ENCODE data around the gene FGF8.
A peak's percentile ranks its signal among the peaks of the same experiment; 100 is the strongest.
"Not testable (repeated sequence)": the region's sequence is repeated elsewhere in the genome, so short reads cannot be mapped to it uniquely, and the experiment has no call there.

The FGF8 gene, protein sequence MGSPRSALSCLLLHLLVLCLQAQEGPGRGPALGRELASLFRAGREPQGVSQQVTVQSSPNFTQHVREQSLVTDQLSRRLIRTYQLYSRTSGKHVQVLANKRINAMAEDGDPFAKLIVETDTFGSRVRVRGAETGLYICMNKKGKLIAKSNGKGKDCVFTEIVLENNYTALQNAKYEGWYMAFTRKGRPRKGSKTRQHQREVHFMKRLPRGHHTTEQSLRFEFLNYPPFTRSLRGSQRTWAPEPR

DNA sequence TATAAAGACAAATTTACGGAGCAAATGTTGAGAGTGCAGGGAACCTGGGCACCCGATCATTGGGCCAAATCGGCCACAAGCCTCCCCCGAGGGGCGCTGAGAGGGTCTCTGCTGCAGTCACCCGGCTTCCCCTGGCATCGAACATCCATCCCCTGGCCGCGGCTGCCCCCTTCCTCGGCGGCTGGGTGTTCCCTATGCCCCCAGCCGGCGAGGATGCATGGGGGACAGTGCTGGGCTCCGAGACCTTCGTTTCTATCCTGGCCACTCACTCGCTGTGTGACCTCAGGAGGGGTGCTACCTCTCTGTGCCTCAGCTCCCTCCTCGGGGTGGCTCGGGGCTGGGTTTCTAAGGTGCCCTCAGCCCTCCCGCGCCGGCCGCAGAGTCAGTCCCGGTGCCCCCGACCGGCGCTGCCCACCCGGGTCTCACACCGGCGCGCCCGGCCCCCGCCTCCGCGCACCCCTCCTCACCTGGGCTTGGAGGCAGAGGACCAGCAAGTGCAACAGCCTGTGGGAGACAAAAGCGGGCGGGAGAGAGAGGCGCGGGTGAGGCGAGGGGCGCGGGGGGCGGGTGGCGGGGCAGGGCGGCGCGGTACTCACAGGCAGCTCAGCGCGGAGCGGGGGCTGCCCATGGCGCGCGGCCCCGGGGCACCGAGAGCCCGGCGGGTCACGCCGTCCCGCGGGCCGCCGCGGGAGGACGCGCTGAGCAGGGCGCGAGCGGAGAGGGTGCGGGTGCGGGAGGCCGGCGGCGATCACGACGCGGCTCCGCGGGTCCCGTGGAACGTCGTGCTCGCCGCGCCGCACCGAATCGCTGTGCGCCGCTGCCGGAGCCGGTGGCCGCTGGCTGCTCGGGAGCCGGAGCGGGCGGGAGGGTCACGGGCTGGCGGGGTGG is at the start of gene FGF8:
TSS of gene FGF8 (minus strand) at position 842 of the 888 bp plus-strand sequence. CDS start at position 628, 214 bp downstream.
- DNase-seq: no peak

DNA sequence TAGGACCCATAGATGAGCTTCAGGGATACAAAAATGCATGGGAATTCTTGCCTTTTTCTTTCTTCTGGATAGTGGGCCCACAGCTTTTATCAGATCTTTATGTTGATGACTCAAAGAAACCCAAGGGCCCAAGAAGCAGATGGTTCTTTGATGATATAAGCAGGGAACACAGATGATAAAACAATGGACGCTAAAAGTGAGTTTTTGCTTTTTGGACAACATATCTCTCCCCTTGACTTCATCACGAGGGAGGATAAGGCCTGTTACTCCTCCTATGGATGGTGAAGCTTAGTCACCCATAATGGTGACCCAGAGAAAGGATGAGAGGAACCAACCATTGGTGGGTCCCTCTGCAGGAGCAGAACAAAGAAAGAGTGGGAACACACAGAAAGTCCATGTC is 48.8 kb upstream of the FGF8 start:
- no peak for DNase-seq

DNA sequence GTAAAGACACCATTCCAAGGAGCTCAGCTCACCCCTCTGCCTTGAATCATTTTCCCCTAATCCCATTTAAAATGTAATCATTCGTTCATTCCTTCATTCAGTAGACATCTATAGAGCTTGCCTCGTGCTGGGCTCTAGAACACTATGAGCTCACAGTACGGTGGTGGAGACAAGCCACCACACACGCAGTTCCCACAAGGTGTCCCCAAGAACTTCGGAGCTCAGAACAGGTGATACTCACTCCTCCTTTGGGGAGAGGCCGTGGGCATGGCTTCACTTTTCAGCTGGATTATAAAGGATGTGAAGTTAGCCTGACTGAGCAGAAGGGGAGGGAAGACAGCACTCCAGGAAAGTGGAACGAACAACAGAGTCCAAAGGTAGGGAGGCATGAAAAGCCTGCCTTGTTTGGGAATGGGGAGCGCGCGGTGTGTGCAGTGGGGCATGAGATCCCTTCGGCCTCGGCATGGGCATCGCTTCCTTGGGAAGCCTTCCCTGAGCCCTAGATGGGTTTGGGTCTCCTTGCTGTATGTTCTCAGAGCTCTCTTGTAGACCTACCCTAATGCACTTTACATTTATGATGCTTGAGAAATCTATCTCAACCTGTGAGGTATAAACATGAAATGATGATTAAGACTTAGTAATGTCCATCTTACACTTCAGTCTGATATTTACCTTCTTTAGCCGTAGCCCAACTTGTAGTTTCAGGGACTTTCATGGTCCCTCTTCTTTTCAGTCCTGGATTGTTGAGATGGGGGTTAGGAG is 43.1 kb upstream of the FGF8 start:
- no peak for DNase-seq

DNA sequence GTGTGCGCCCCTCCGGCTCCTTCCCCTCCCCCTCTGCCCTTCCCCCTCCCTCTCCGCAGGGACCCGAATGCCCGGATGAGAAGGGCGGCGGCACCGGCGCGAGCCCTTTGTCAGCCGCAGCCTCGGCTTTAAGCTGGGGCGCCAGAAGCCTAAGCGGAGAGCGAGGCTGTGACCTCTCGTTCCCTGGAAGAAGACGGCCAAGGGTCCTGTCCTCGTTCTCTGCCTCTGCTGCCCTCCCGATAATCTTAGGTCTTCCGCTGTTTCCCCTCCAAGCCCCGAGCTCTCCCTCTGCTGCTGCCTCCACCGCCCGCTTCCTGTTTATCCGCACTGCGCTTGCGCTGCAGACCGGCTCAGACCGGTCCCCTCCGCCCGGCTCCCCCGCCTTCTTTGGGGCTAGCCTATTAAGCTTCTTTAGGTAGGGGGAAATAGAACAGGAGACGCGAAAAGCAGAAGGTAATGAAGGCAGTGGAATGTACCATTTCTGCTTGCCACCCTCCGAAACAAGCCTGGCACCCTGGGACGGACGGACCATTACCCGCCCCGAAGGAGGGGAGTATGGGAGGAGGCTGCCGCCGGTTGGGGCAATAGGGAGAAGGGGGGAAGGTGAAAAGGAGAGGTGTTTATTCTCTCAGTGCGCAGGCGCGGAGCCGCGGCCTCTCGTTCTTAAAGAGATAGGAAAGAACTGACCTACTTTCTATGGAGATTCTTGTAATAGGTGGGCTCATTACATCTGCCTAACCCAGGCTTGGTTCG is 42.4 kb upstream of the FGF8 start, which contains the start of gene OGA:
TSS of gene OGA (minus strand) at position 326 of the 753 bp plus-strand sequence. CDS start 422 bp downstream, outside the sequence.
- peak; percentile 99 for DNase-seq

DNA sequence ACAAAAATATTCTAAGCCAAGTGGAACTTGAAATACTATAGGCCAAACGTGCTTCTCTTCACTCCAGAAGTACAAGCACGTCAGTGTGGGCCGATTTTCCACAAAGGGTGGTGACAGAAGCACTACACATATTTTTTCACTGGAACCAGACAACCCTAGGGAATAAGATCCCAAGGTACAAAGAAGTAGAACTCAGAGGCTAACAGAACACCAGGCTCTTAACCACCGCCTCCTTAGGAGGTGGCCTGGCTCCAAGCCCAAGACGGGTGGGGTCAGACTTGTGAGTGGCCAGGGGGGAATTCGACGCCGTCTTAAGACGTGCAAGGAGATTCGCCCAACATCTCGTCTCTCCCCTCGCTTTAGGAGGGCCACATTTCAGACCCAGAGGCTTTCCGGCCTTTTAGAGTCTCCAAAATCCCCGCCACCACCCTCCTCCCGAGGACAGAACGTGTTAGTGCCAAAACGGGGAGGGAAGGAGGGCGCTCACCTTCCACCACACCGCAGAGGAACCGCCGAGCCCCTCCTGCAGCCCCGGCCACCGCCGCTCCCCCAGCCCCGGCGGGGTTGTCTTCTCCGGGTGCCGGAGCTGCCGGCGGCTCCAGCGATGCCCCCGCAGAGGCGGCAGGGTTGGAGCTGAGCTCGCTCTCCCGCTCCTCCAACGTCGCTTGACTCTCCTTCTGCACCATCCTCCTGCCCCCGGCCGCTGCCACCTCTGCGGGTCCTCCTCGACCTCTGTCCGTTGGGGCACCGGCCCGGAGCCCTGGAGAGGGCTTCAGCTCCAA is 41.6 kb upstream of the FGF8 start:
- peak; percentile 93 for DNase-seq

DNA sequence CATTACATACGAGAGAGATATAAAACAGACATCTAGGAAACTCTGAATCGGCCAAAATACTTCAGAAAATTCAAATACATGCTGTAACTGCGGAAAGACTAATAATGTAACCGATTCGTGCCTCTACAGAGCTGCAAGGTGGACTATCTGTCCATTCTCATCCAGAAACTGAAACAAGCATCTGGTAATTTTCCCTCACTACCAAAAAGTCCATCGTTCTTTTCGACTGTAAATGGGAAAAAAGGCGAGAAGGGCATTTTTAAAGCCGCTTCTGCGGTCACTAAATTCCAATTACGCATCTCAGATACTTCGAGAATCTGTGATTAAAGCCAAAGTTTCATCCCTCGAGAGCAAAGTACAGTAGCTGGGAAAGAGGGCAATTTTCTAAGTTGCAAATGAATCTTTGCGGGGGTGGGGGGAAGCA is 41.0 kb upstream of the FGF8 start:
- no peak for DNase-seq

DNA sequence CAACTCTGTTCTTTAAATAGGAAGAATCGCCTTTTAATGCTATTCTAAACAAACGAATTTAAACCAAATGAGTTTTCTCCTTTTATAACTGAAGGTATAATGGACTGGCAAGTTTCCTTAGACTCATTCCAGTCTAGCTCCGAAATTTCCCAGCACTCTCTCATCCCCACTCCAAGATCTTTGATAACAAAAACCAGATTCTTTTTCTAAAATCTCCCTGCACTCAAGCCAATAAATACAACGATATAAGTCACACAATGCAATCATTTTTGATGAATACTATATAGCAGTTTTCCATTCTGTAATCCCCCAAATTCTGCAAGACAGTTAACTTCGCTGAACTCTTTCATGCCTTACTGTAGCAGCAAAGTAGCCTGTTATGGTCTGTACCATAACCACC is 40.5 kb upstream of the FGF8 start:
- no peak for DNase-seq

DNA sequence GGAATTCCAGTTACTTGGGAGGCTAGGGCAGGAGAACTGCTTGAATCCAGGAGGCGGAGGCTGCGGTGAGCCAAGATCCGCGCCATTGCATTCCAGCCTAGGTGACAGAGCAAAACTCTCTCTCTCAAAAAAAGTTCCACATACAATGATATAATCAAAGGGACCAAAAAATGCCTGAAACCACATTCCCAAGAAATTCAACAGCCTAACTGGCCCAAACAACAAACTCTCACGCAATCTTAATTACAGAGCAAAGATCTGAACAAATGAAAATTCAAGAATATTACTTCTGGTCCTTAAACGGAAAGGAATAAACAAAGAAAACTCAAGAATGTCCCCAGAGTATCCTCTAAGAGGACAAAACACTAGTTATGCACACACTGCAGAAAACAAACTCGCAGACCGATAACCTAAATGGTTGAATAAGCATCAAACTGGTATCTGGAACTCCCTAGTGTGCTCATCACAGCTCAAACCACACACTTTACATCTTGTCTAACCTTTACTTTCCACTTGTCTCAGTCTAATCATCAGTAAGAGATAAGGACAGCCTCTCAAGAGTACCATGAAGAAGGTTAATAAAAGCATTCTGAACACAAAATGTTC is 38.7 kb upstream of the FGF8 start:
- DNase-seq: peak; percentile 28

DNA sequence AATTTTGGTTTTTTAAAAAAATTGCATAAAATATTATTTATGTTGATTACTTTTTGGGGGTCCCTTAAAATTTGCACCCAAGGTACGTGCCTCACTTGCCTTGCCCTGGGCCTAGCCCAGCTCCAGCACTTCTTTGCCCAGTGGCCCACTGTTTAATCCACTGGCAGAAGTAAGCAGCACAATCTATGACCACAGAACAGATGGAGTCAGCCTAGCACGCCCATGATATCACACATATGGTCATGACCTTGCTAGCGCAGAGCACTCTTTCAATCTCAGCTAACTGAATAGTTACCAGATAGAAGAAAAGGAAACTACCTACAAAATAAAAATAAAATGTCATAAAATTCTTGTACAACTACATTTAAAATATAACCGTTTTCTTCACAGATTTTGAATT is 36.7 kb upstream of the FGF8 start:
- DNase-seq: no peak

DNA sequence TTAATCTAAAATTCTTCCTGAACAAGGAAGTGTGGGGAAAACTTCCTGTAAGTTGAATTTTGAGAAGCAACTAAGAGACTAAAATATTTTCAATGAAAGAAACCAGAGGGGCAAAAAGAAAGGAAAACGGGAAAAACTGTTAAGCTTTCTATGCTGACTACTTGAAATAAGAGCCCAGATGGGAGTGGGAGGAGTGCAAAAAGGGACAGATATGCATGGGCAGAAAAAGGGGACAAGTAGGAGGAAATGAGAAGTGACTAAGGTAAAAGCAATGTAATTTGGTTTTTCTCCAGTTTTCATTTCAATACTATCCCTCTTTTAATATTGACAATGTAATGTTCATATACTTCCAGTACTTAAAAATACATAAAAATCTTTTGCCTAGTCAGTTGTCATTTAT is 31.2 kb upstream of the FGF8 start:
- no peak for DNase-seq

DNA sequence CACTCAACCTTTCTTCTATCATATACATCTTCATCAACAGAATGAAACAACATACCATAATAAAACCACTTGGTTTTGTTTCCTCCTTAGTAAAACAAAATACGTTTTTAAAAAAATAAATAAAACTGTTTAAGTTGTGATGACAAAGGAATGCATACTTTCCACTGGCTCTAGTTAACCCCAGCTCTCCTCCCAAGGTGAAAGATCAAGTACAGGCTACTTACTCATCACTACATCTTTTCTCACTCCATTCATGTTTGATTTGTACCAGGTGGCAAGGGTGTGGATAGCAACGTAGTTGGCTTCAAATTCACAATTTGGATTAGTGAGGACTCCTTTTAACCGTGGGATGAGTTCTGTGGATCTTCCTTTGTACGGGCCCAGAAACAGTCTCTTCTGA is 27.6 kb upstream of the FGF8 start:
- DNase-seq: peak; percentile 42

DNA sequence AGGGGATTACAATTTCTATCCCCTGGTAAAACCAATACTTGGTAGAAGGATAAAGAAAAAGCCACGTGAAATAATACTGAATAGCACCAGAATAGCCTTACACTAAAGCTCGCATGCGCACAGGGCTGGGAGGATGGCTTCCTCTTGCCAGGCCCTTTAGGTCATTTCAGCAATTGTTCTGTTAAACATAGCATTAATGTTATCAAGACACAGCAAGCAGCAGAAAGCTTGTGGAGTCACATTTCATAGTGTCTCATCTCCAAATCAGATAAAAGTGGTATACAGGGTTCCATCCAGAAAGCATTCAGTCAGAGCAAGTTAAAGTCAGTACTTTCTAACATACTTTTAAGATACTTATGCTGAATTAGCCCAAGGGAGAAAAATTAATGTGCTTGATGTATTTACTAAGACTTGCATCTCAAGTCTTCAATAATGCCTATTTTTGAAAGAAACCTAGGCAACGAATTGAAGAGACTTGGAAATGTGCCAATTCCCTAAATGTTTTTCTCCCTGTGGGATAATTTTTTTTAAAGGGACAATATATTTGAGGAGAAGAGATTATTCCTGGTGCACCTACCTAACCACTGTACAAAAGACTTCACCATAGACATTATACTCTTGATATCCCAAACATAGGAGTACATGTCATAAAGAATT is 21.6 kb upstream of the FGF8 start:
- DNase-seq: no peak

DNA sequence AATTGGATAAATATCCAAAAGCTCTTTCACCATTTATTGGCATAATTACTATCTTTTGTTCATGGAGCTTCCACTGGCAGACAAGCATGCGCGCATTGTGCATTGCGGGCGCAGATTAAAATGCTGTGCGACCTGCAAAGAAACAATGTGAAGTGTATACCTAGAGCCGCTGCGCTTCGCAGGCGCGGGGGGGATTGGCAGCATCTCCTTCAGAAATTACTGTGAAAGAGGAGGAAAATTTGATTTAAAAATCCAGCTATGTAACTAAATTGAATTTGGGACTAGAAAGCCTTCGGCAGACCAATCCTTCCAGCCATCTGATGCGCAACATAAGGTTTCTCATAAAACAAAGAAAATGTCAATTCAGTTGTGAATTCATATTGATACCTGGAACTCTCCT is 17.6 kb upstream of the FGF8 start:
- no peak for DNase-seq

DNA sequence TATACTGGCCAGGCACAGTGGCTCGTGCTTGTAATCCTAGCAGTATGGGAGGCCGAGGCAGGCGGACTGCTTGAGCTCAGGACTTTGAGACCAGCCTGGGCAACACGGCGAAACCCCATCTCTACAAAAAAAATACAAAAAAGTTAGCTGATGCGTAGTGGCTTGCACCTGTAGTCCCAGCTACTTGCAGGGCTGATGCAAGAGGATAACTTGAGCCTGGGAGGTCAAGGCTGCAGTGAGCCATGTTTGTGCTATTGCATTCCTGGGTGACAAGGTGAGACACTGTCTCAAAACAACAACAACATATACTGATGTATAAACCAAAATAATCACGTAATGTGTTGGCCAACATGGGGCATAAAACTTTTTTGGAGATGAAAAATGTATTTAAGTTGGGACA is 13.8 kb upstream of the FGF8 start:
- DNase-seq: no peak

DNA sequence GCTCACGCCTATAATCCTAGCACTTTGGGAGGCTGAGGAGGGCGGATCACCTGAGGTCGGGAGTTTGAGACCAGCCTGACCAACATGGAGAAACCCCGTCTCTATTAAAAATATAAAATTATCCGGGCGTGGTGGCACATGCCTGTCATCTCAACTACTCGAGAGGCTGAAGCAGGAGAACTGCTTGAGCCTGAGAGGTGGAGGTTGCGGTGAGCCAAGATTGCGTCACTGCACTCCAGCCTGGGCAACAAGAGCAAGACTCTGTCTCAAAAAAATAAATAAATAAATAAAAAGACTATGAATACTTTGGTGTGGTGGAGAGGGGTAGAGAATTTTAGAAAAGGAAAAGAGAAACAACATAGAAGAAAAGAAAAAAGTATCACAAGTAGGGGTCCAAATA is 13.3 kb upstream of the FGF8 start:
- DNase-seq: not testable (repeated sequence)

DNA sequence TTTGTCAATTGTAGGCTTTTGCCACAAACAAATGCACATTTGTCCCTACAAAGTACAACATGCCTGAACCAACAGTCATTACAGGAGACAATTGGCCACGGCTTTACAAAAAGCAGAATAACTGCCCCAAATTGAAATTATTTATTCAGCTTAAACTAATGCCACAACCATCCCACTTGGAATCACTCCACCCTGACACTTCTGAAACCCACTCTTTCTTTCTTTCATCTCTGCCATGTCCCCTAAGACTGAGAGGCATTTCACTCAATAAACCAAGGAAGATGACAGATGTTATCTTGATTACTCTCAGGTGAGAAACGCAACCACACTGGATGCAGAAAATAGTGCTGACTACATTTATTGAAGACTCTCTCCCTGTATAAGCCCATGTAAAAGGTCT is 9.9 kb upstream of the FGF8 start:
- no peak for DNase-seq

DNA sequence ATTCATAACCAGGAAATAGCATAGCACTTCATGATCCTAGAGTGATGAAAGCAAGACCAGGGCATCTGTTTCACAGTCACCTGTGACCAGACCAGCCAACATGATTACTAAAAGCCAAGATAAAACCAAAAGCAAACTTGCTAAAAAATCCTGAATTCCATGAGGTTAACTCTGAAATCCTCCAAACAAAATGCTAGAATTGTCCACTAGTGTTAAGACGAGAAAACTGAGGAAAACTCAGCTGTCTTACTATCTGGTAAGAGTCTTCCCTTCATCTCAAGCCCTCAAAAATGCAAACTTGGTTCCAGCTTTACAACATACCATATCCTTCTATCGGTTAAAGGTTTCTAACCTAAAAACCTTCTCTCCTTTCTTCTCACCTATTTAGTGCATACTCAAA is 8.6 kb upstream of the FGF8 start:
- DNase-seq: no peak

DNA sequence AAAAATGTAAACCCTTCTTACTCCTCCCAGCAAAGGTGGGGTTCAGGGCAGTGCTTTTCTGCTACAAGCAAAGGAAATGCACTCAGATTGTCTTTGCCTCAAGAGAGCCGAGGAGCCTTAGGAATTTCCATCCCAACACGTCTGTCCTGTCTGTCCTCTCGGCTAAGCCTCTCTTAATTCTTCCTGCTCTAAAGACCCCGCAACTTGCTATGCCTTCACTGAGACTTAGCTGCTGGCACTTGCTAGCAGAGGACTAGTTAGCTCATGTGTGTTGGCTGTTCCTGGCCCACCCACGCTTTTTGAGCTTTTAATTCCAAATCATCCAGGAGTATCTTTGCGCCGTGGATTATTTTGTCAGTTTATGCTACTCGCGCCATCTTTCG is 7.8 kb upstream of the FGF8 start:
- peak; percentile 38 for DNase-seq

DNA sequence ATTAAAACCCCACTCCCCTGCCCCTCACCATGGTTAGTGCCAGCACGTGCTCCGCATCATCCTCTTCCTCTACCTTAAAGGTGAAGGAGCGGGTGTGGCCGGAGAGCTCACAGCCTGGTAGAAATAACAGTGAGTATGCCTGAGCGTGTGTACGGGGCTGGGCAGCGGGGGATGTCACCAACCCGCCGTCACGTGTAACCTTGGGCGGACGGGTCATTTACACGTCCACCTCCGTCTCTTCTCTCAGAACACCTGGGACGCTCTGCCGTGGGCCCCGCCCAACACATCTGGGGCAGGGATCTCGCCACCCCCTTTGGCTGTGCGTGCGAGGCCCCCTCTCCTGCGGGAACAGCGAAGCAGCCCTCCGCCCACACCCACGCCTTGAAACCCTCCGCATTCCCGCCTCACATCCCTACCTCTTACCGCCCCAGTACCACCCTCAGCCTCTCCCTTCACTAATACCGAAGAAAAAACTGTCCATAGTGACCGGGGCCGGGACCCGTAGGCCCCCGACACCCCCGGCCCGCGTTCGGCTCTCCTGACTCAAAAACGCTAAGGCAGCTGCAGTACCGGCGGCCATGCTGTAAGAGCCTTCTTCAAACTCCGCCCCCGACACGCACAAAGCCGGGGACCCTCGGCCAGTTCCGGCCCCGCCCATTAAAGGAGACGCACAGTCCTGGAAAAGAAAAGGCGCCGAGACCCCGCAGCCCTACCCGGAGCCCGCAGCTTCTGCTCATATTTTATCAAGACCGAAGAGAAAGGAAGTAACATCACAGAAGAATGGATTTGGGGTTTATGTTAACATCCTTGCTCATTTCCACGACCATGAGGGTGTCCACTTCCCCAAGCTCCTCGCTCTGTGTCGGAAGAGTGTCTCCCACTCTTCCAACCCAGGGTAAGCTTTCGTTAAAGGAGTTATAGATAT is 7.2 kb upstream of the FGF8 start, which contains the start of gene NPM3:
TSS of gene NPM3 (minus strand) at position 636 of the 925 bp plus-strand sequence. CDS start at position 580, 56 bp downstream.
- DNase-seq: peak; percentile 83
